Brain microvascular endothelial cell (primary cell): ENCODE data around the gene SPI1.

Experiments used
- DNase-seq: peaks from one replicate; pipeline ENCODE4 v3.0.0-alpha.2; 2020
- H3K27ac ChIP-seq: fragments of 250-450 bp; sonication (Bioruptor Pico); 2 replicates; pipeline ENCODE4 v1.5.1; 2020; ENCODE audit warnings: mild to moderate bottlenecking, moderate library complexity
- H3K27me3 ChIP-seq: fragments of 250-450 bp; sonication (Bioruptor Pico); replicated peaks from 2 replicates; pipeline ENCODE4 v1.5.1; 2020; ENCODE audit warnings: mild to moderate bottlenecking
- H3K36me3 ChIP-seq: fragments of 250-450 bp; sonication (Bioruptor Pico); replicated peaks from 2 replicates; pipeline ENCODE4 v1.5.1; 2020; ENCODE audit warnings: mild to moderate bottlenecking
- H3K4me3 ChIP-seq: 2 replicates; pipeline ENCODE4 v1.5.1; 2011; ENCODE audit warnings: low read depth, mild to moderate bottlenecking, control low read depth, low read length, moderate library complexity
- in situ Hi-C: cut with HindIII; loops from 2 replicates; pipeline ENCODE4 v1.10.0; 2017; ENCODE audit warnings: low sequenced_read_pairs, low pct_ligation_motif_present
- TF ChIP-seq, protein P1 (sequence below): IDR thresholded peaks from 2 replicates; pipeline ENCODE4 v1.5.1; 2011; ENCODE audit warnings: low read depth, mild to moderate bottlenecking, moderate library complexity, low read length, control low read depth, inconsistent platforms; ENCODE audit errors: missing control alignments

Gene SPI1

DNA sequence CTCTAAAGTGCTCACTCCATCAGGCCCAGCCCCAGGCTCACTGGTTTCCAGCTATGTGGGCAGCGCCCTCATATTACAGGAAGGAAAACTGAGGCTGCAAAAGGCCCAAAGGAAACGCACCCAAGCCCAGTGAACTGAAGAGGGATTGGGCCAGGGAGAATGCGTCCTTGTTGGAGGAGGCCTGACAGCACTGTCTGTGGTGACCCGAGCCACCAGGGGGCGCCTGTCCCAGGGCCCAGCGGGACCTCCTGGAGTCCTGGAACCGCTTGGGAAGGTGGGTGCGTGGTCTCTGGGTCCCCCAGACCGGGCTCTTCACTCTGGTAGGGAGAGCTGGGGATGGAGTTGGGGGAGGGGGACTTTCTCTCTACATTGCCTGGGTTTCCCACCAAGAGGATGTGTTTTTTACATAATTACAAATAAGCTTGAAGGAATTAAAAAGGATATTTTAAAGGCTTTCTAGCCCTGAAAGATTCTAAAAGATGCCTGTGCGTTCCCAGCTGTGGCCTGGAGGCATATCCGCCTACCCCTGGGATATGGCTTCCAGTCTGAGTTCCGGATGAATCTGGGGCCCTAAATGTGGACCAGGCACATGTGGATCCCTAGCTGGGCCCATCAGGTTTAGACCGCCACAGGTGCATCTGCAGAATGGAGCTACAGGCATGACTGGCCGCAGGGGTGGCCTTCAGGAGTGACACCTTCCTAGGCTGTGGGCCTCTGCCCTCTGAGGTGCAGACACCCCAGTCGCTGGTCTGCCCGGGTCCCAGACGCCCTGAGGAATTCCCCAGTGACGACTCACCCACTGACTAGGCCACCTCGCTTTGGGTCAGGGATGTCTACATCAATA lies 4.2 kb downstream of the SPI1 start:
- in situ Hi-C loops, result no loop called here
- Histone ChIP-seq H3K27me3 (no peaks in the 10 kb centered on the region), H3K27ac (no peak overlapping the region), H3K4me3 (no peak overlapping the region), H3K36me3 (no peaks in the 10 kb centered on the region)
- peak; percentile 64 for DNase-seq
- TF ChIP-seq, protein P1, sequence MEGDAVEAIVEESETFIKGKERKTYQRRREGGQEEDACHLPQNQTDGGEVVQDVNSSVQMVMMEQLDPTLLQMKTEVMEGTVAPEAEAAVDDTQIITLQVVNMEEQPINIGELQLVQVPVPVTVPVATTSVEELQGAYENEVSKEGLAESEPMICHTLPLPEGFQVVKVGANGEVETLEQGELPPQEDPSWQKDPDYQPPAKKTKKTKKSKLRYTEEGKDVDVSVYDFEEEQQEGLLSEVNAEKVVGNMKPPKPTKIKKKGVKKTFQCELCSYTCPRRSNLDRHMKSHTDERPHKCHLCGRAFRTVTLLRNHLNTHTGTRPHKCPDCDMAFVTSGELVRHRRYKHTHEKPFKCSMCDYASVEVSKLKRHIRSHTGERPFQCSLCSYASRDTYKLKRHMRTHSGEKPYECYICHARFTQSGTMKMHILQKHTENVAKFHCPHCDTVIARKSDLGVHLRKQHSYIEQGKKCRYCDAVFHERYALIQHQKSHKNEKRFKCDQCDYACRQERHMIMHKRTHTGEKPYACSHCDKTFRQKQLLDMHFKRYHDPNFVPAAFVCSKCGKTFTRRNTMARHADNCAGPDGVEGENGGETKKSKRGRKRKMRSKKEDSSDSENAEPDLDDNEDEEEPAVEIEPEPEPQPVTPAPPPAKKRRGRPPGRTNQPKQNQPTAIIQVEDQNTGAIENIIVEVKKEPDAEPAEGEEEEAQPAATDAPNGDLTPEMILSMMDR, result peak; percentile 98

DNA sequence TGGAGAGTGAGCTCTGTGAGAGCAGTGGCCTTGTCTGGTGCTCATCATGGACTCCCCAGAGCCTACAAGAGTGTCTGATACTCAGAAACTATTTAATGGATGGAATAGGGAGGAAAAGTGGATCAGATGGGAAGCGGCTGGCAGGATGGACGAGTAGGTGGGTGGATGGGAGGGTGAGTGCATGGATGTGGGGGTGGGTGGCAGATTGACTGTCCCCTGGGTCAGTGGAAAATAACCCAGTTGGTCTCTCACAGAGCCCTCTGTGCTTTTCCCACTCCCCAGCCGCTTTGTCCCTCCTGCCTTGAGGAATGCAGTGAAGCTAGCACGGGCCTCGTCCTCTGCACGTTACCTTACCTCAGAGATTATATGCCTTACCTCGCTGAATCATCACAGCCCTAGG lies 5.9 kb downstream of the SPI1 start:
- DNase-seq, result no peak
- H3K36me3 ChIP-seq, result no peaks in the 10 kb centered on the region
- H3K27me3 ChIP-seq, result no peaks in the 10 kb centered on the region
- no peak overlapping the region for H3K27ac ChIP-seq
- TF ChIP-seq, protein P1, result no peak
- no peak overlapping the region for H3K4me3 ChIP-seq
- in situ Hi-C loops, result no loop called here

DNA sequence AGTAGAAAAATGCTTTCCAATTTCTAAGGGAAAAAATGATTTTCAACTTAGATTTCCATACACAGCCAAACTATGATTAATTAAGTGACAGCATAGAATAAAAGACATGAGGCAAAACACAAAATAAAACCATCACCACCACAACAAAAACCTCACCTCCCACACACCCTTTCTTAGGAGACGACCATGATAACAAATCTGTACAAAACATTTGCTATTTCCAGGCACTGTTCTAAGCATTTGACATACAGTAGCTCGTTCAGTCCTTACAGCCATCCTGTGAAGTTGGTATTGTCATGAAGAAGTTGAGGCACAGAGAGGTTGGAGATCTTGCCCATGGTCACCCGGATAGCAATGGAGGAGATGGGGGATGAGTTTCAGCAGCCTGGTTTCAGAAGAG lies 8.7 kb downstream of the SPI1 start:
- DNase-seq, result no peak
- in situ Hi-C loops, result no loop called here
- no peak overlapping the region for H3K4me3 ChIP-seq
- no peak overlapping the region for H3K27ac ChIP-seq
- TF ChIP-seq, protein P1, result no peak
- H3K27me3 ChIP-seq, result no peaks in the 10 kb centered on the region
- H3K36me3 ChIP-seq, result no peaks in the 10 kb centered on the region

DNA sequence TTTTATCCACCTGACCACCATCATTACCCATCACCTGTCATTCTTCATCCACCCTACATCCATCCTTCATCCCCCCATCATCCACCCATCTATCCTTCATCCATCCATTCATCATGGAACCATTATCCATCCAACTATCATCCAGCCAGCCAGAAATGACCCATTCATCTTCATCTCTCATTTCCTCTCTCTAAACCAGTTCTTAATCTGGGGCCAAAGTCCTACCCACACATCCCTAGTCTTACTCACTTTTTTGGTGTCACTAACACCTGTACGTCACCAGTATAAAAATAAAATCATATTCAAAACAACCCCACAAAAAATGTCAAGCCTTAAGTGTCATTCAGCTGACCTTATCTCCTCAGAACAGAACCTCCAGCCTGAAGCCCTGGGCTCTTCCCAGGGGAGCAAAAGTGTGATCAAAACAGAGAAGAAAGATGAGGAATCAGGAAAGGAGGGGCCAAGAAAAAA lies 12.3 kb downstream of the SPI1 start:
- no peak overlapping the region for H3K27ac ChIP-seq
- TF ChIP-seq, protein P1, result no peak
- no peaks in the 10 kb centered on the region for H3K27me3 ChIP-seq
- no peak for DNase-seq
- H3K4me3 ChIP-seq, result no peak overlapping the region
- in situ Hi-C loops, result no loop called here
- no peaks in the 10 kb centered on the region for H3K36me3 ChIP-seq

DNA sequence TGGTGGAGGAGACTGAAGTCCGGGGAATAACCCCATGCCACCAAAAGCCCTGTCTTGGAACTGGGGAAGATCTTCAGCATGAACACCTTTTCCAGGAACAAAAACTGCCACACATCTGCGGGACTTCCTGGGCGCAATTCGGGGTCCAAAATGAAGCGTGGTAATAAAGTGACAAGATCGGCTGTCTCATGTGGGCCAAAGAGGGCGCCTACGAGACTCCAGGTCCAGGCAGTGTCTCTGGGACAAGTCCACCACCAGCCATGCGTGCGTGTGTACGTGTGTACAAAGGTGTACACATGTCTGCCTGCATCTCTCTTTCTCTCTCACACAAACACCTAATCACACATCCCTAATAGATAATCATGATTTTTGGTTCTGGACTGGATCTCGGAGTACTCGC lies 16.9 kb downstream of the SPI1 start:
- DNase-seq, result no peak
- no peak overlapping the region for H3K4me3 ChIP-seq
- H3K27me3 ChIP-seq, result no peaks in the 10 kb centered on the region
- no peak overlapping the region for H3K27ac ChIP-seq
- H3K36me3 ChIP-seq, result no peaks in the 10 kb centered on the region
- in situ Hi-C loops, result no loop called here
- TF ChIP-seq, protein P1, result no peak
